Measurements from ENCODE around the gene WRAP53.

Gene WRAP53

DNA sequence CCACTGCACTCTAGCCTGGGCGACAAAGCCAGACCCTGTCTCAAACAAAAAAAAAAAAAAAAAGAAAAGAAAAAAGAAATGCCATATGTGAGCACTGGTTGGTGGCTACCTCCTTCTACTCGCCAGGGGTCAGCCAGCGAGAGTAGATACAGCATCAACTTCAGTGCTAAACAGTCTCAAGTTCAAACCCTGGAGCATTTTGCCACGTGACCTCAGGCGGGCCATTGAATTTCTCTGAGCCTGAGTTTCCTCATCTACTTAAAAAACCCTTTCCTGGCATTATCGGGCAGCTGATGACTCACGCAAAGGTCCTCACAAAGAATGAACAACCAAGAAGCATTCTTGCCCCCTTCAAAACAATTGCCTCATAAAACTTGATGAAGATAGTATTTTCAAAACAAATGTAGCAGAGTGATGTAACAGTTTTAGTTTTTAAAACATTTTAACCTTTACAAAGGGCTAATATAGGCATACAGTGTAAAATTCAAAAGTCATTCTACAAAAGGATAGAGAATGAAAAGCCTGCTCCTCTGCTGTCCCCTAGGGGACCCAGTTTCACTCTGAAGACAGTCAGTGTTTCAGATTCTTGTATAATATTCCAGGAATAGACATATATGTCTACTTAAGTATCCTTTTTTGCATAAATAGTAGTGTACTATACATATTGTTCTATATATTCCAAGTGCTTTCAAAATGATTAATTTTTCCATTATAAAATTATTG lies 57.6 kb downstream of the WRAP53 start:
- DNase-seq (ENCODE audit: low read depth), result no peak

DNA sequence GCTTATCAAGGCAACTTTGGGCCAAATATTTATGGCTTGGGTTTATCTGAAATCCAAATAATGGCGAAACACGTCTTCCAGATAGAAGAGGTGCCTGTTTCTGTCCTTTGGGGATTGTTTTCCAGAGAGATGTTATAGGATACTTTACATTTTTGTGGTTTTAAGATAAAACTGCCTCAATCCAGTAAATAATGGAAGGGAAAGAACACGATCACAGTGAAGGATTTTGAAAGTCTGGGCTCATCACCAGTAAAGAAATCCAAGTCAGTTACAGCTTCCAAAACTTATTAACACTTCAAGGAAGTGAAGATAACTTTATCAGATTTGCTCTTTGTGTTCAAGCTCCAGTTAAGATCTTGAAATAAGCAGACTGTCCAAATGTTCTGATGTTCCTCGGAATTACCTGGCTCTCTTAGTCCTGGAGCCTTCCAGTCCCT lies 59.4 kb downstream of the WRAP53 start:
- no peak for DNase-seq (ENCODE audit: low read depth)

DNA sequence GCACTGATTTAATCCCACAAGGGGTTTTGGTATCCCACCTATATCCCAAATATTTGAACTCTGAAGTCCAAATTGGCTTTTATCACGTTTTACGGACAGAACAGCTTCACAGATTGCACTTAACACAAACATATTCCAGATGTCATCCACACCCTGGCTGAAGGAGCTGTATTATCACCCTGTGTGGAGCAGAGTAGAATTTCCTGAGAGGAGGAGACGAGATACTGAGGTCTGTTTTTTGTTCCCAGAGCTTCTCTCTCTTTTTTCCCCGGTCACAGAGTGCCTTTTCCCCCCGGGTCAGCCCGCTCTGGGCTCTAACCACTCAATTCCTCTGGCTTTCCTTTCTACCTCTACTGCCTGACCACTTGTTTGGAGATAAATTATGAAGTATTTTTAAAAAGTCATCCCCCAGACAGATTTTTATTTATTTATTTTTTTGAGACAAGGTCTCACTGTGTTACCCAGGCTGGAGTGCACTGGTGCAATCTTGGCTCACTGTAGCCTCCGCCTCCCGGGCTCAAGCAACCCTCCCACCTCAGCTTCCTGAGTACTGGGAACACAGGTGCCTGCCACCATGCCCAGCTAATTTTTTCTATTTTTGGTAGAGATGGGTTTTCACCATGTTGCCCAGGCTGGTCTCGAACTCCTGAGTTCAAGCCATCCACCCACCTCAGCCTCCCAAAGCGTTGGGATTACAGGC lies 59.9 kb downstream of the WRAP53 start:
- DNase-seq (ENCODE audit: low read depth), result no peak

DNA sequence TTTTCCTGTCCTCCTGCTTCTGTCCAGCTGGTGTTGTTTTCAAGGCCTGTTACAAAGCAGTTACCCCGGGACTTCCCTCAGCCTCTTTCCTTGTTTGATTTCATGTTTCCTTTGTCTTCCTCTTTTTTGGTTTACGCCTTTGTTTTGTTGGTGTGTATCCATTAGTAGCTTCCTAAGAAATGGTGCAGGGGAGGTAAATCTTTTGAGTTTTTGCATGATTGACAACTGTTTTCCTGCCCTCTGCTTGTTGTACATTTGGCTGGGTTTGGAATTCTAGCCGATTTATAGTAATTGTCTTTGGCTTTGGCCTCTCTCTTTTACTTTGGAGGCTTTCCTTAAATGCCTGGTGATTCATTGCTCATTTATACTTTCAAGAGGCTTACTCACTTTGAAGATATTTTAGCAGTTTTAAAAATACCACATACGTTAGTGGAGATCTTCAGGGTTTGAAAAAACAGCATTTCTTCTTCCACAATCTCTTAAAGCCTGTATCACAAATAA lies 62.1 kb downstream of the WRAP53 start:
- DNase-seq (ENCODE audit: low read depth), result no peak

Data from stimulated activated CD8-positive, alpha-beta memory T cell treated with anti-CD3 and anti-CD28 coated beads, Interleukin-4, amount 100 ng/mL, for 24 hours (primary cell).